H9 (cell line): ENCODE data around the gene SIGLEC5. TPM values are rescaled to one million over a fixed set of nuclear protein-coding genes. Genes with fewer than 3 reads are reported as not detected.

Experiments used
- DNase-seq: peaks from one replicate; pipeline ENCODE4 v3.0.0-alpha.2; 2017
- H2AFZ ChIP-seq: one replicate; pipeline ENCODE4 v1.6.1; 2013; ENCODE audit warnings: mild to moderate bottlenecking, low read length, control low read depth, moderate library complexity
- H2AK5ac ChIP-seq: 2 replicates; pipeline ENCODE4 v1.6.1; 2013; ENCODE audit warnings: low read length, control low read depth, mixed read lengths; ENCODE audit not compliant: insufficient read length
- H2BK120ac ChIP-seq: one replicate; pipeline ENCODE4 v1.6.1; 2013; ENCODE audit warnings: low read depth, mild to moderate bottlenecking, low read length, control low read depth, inconsistent platforms; ENCODE audit not compliant: poor library complexity, severe bottlenecking
- H2BK12ac ChIP-seq: 2 replicates; pipeline ENCODE4 v1.6.1; 2013; ENCODE audit warnings: low read length, control low read depth, mixed read lengths, low read depth; ENCODE audit not compliant: insufficient read length
- H2BK15ac ChIP-seq: 2 replicates; pipeline ENCODE4 v1.6.1; 2013; ENCODE audit warnings: low read depth, low read length, control low read depth
- H2BK20ac ChIP-seq: one replicate; pipeline ENCODE4 v1.6.1; 2013; ENCODE audit warnings: low read depth, mild to moderate bottlenecking, low read length, control low read depth, inconsistent platforms; ENCODE audit not compliant: poor library complexity, severe bottlenecking
- H2BK5ac ChIP-seq: 2 replicates; pipeline ENCODE4 v1.6.1; 2013; ENCODE audit warnings: low read length, control low read depth, mixed read lengths; ENCODE audit not compliant: insufficient read length
- H3K14ac ChIP-seq: 2 replicates; pipeline ENCODE4 v1.6.1; 2013; ENCODE audit warnings: low read length, control low read depth; ENCODE audit not compliant: insufficient read depth
- H3K18ac ChIP-seq: 2 replicates; pipeline ENCODE4 v1.6.1; 2013; ENCODE audit warnings: low read depth, mild to moderate bottlenecking, mixed read lengths, low read length, control low read depth; ENCODE audit not compliant: insufficient read length
- H3K23ac ChIP-seq: 2 replicates; pipeline ENCODE4 v1.6.1; 2013; ENCODE audit warnings: low read length, control low read depth, mixed read lengths, low read depth; ENCODE audit not compliant: insufficient read length
- H3K23me2 ChIP-seq: 2 replicates; pipeline ENCODE4 v1.6.1; 2013; ENCODE audit warnings: low read depth, mild to moderate bottlenecking, mixed read lengths, low read length, control low read depth; ENCODE audit not compliant: insufficient read length, poor library complexity, severe bottlenecking
- H3K27ac ChIP-seq: 2 replicates; pipeline ENCODE4 v1.5.1; 2013; ENCODE audit warnings: low read length, control low read depth, mixed read lengths, low read depth; ENCODE audit not compliant: insufficient read length
- H3K27me3 ChIP-seq: 2 replicates; pipeline ENCODE4 v1.6.1; 2013; ENCODE audit warnings: low read length, control low read depth, inconsistent platforms; ENCODE audit not compliant: insufficient read depth
- H3K4ac ChIP-seq: 2 replicates; pipeline ENCODE4 v1.6.1; 2013; ENCODE audit warnings: low read depth, mild to moderate bottlenecking, control low read depth, inconsistent platforms, low read length, moderate library complexity
- H3K4me1 ChIP-seq: 2 replicates; pipeline ENCODE4 v1.6.1; 2013; ENCODE audit warnings: low read length, control low read depth, inconsistent platforms; ENCODE audit not compliant: insufficient read depth
- H3K4me2 ChIP-seq: 2 replicates; pipeline ENCODE4 v1.6.1; 2013; ENCODE audit warnings: low read length, control low read depth, mixed read lengths; ENCODE audit not compliant: insufficient read length, insufficient read depth
- H3K56ac ChIP-seq: 2 replicates; pipeline ENCODE4 v1.6.1; 2013; ENCODE audit warnings: low read depth, mild to moderate bottlenecking, mixed read lengths, low read length, control low read depth; ENCODE audit not compliant: insufficient read length
- H3K79me1 ChIP-seq: 2 replicates; pipeline ENCODE4 v1.6.1; 2013; ENCODE audit warnings: low read depth, mild to moderate bottlenecking, moderate library complexity, low read length, control low read depth, inconsistent platforms; ENCODE audit not compliant: insufficient read depth, poor library complexity, severe bottlenecking
- H3K79me2 ChIP-seq: 2 replicates; pipeline ENCODE4 v1.6.1; 2013; ENCODE audit warnings: low read length, control low read depth, inconsistent platforms; ENCODE audit not compliant: insufficient read depth
- H3K9ac ChIP-seq: 2 replicates; pipeline ENCODE4 v1.6.1; 2013; ENCODE audit warnings: low read length, control low read depth, mixed read lengths; ENCODE audit not compliant: insufficient read length; ENCODE audit errors: extremely low read depth
- H3K9me3 ChIP-seq: one replicate; pipeline ENCODE4 v1.6.1; 2013; ENCODE audit warnings: low read depth, low read length, inconsistent platforms; ENCODE audit not compliant: control insufficient read depth
- H3T11ph ChIP-seq: one replicate; pipeline ENCODE4 v1.6.1; 2013; ENCODE audit warnings: mild to moderate bottlenecking, low read length, control low read depth, inconsistent platforms
- H4K20me1 ChIP-seq: one replicate; pipeline ENCODE4 v1.6.1; 2013; ENCODE audit not compliant: control insufficient read depth, insufficient read length, insufficient read depth
- H4K5ac ChIP-seq: 2 replicates; pipeline ENCODE4 v1.6.1; 2013; ENCODE audit warnings: low read depth, mild to moderate bottlenecking, mixed read lengths, low read length, control low read depth; ENCODE audit not compliant: insufficient read length
- H4K8ac ChIP-seq: replicated peaks from 2 replicates; pipeline ENCODE4 v1.6.1; 2013; ENCODE audit warnings: low read length, control low read depth, mixed read lengths, low read depth; ENCODE audit not compliant: insufficient read length
- H4K91ac ChIP-seq: 2 replicates; pipeline ENCODE4 v1.6.1; 2013; ENCODE audit warnings: low read depth, mild to moderate bottlenecking, moderate library complexity, mixed read lengths, low read length, control low read depth; ENCODE audit not compliant: insufficient read length
- H3K27ac Mint-ChIP-seq, 3 experiments: 2 replicates in 2 of 3; 3 replicates in 1 of 3; pipeline ENCODE4 v1.8.0; 2020 to 2021; ENCODE audit warnings: mixed read lengths in 3 of 3, mild to moderate bottlenecking in 1 of 3, moderate library complexity in 1 of 3
- H3K27me3 Mint-ChIP-seq: 2 replicates; pipeline ENCODE4 v1.8.0; 2021; ENCODE audit warnings: low read depth, mild to moderate bottlenecking, moderate library complexity, mixed read lengths
- H3K36me3 Mint-ChIP-seq, 3 experiments: 2 replicates in 2 of 3; 3 replicates in 1 of 3; pipeline ENCODE4 v1.8.0; 2020 to 2021; ENCODE audit warnings: low read depth in 3 of 3, mixed read lengths in 3 of 3; ENCODE audit not compliant: insufficient read depth in 1 of 3
- H3K4me1 Mint-ChIP-seq, 2 experiments: 2 replicates each; pipeline ENCODE4 v1.8.0; 2020; ENCODE audit warnings: mixed read lengths in 2 of 2
- H3K4me3 Mint-ChIP-seq, 2 experiments: 2 replicates in 1 of 2; 3 replicates in 1 of 2; pipeline ENCODE4 v1.8.0; 2020 to 2021; ENCODE audit warnings: mild to moderate bottlenecking in 2 of 2, mixed read lengths in 2 of 2, moderate library complexity in 1 of 2
- H3K9me3 Mint-ChIP-seq, 2 experiments: 2 replicates in 1 of 2; 3 replicates in 1 of 2; pipeline ENCODE4 v1.8.0; 2020; ENCODE audit warnings: mild to moderate bottlenecking in 2 of 2, mixed read lengths in 2 of 2, moderate library complexity in 1 of 2
- CTCF ChIP-seq: fragments of 200-600 bp; sonication (generic); conservative IDR thresholded peaks from 3 replicates; pipeline ENCODE4 v1.8.0; 2021; ENCODE audit warnings: antibody characterized with exemption, mild to moderate bottlenecking
- WGBS: extraction: QIAGEN DNeasy Blood & Tissue Kit; methylation state at CpG from one replicate; pipeline ENCODE4 v1.1.7; 2013; ENCODE audit warnings: missing lambda C conversion rate, low lambda C conversion rate, mixed read lengths; ENCODE audit not compliant: insufficient read length; ENCODE audit errors: extremely low coverage; 5-methylcytosine and 5-hydroxymethylcytosine counted together
- total RNA-seq: library from RNA; stranded (reverse); gene quantifications from 2 replicates; pipeline ENCODE4 v1.2.1, GENCODE V29; 2021

Gene SIGLEC5
- total RNA-seq, 1 experiment from 2014 or later, result not detected

- H3K27me3 ChIP-seq, result no peaks in the 10 kb centered on the region
Observed at GRCh38 chr19:51664131-51664530, 33.9 kb upstream of the SIGLEC5 start.

More at GRCh38 chr19:51664131-51664530, 33.9 kb upstream of the SIGLEC5 start:
- no peaks in the 10 kb centered on the region for H3K36me3 Mint-ChIP-seq
- Histone ChIP-seq H4K5ac (no peak overlapping the region), H4K8ac (no peak overlapping the region), H3K79me2 (no peaks in the 10 kb centered on the region), H3K4me1 (no peaks in the 10 kb centered on the region), H3K18ac (no peak overlapping the region), H3K23me2 (no peaks in the 10 kb centered on the region), H2BK12ac (no peak overlapping the region), H3K23ac (no peak overlapping the region), H4K91ac (no peak overlapping the region), H2AK5ac (no peak overlapping the region), H3K4ac (no peak overlapping the region), H3K9me3 (no peaks in the 10 kb centered on the region), H2BK120ac (no peak overlapping the region), H2BK5ac (no peak overlapping the region), H3K79me1 (no peaks in the 10 kb centered on the region), H2AFZ (no peak overlapping the region), H2BK20ac (no peak overlapping the region), H3K56ac (no peak overlapping the region), H3T11ph (no peak overlapping the region), H2BK15ac (no peak overlapping the region), H3K14ac (no peak overlapping the region), H4K20me1 (no peaks in the 10 kb centered on the region), H3K4me2 (no peak overlapping the region), H3K27ac (no peak overlapping the region), H3K9ac (no peak overlapping the region)
- no peaks in the 10 kb centered on the region for H3K4me1 Mint-ChIP-seq
- no peak for TF ChIP-seq CTCF
- H3K9me3 Mint-ChIP-seq, result peaks cover 20 to 49% of the 10 kb centered on the region in 2 experiments
- no peak for DNase-seq
- H3K27me3 Mint-ChIP-seq, result peaks cover 38% of the 10 kb centered on the region
- no peak overlapping the region for H3K4me3 Mint-ChIP-seq
- no peak overlapping the region for H3K27ac Mint-ChIP-seq
- no CpG with 5 or more reads among the region's 1 CpG for WGBS
